Pulmonary artery endothelial cell (primary cell): ENCODE results near the gene ABHD11. TPM values are rescaled to one million over a fixed set of nuclear protein-coding genes. Genes with fewer than 3 reads are reported as not detected.
"Not testable (repeated sequence)": the region's sequence is repeated elsewhere in the genome, so short reads cannot be mapped to it uniquely, and the experiment has no call there.

Experiments
- DNase-seq: peaks from one replicate; pipeline ENCODE4 v3.0.0-alpha.2; 2011; ENCODE audit warnings: low read depth, low spot score
- total RNA-seq: library from RNA; depleted of rRNA; stranded (reverse); fragments of >200 nt; gene quantifications from 2 replicates; pipeline ENCODE4 v1.2.3, GENCODE V29; 2014

The ABHD11 gene
- total RNA-seq, 1 donor from 2014 or later: 11.9 TPM

- DNase-seq: no peak
Observed at GRCh38 chr7:73719806-73720169, 18.8 kb downstream of the ABHD11 start.

- DNase-seq: no peak
Observed at GRCh38 chr7:73718905-73719805, 19.4 kb downstream of the ABHD11 start, which contains the start of gene STX1A. TSS of gene STX1A (minus strand) at chr7:73719669. CDS start at chr7:73719631, 38 bp downstream.

- DNase-seq: no peak
Observed at GRCh38 chr7:73718438-73718881, 20.1 kb downstream of the ABHD11 start.

GRCh38 chr7:73717991-73718405 lies 20.6 kb downstream of the ABHD11 start:
- peak; percentile 91 for DNase-seq

- no peak for DNase-seq
Observed at GRCh38 chr7:73717025-73717807, 21.4 kb downstream of the ABHD11 start.

GRCh38 chr7:73716318-73716890 lies 22.2 kb downstream of the ABHD11 start:
- DNase-seq: no peak

GRCh38 chr7:73715648-73716317 lies 22.8 kb downstream of the ABHD11 start:
- DNase-seq: peak; percentile 79

GRCh38 chr7:73713319-73713718 lies 25.3 kb downstream of the ABHD11 start:
- DNase-seq: not testable (repeated sequence)

- DNase-seq: no peak
Observed at GRCh38 chr7:73712773-73713172, 25.8 kb downstream of the ABHD11 start.

GRCh38 chr7:73708961-73709549 lies 29.5 kb downstream of the ABHD11 start:
- no peak for DNase-seq

GRCh38 chr7:73707045-73707631 lies 31.5 kb downstream of the ABHD11 start:
- DNase-seq: no peak

- no peak for DNase-seq
Observed at GRCh38 chr7:73706126-73707044, 32.2 kb downstream of the ABHD11 start.

- DNase-seq: no peak
Observed at GRCh38 chr7:73705551-73705920, 33.1 kb downstream of the ABHD11 start.

GRCh38 chr7:73704640-73705550 lies 33.7 kb downstream of the ABHD11 start:
- DNase-seq: no peak

GRCh38 chr7:73703757-73704639 lies 34.6 kb downstream of the ABHD11 start:
- no peak for DNase-seq

GRCh38 chr7:73703225-73703624 lies 35.4 kb downstream of the ABHD11 start:
- DNase-seq: no peak

- no peak for DNase-seq
Observed at GRCh38 chr7:73702665-73703064, 35.9 kb downstream of the ABHD11 start.
